Stimulated activated CD4-positive, alpha-beta T cell treated with anti-CD3 and anti-CD28 coated beads, Interleukin-12 subunit alpha, Interleukin-12 subunit beta, amount 100 ng/mL, for 48 hours (primary cell): ENCODE results near the gene PRELID1.
"Not testable (repeated sequence)": the region's sequence is repeated elsewhere in the genome, so short reads cannot be mapped to it uniquely, and the experiment has no call there.

Experiments
- DNase-seq, 3 donors: peaks; one replicate each; pipeline ENCODE4 v3.0.0-alpha.2; 2020; ENCODE audit warnings: low read depth in 2 of 3, low spot score in 1 of 3

The PRELID1 gene

DNA sequence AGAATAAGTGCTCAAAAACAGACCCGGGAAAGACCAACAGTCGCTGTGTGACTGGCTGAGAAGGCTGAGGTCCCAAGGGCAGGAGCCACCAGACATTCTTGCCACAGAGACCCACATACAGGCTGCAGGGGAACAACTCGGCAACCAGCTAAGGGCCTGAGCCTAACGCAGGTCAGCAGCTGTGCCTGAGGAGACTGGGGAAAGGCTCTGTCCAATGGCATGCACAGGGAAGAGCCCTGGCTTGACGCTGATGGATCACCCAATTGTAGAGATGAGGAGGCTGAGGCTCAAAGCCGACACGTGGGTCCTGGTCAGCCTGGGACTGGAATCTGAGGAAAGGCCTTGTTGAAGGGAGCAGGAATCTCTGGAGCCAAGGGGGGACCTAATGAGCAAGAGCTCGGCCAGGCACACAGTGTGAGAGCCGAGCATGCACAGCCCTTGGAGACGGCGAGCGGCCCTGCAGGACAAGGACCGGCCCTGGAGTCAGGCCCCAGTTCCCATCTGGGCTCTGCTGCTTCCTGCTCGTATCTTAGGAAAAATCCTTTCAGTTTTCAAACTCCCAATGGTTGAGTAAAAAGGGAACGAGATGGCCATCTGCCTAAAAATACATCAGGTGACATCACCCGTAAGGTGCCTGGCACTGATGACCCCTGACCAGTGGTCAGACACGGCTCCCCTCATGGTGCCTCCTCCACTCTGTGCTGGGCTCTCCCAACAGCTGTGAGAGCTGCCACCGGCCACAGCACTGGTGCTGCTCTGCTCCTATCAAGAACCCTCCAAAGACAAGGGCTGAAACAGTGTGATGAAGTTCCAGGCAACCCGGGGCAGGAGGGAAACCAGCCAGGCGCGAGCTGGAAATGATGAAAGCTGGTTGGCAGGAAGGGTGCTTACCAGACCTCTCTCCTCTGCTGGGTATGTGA is 31.4 kb downstream of the PRELID1 start:
- no peak for DNase-seq

GRCh38 chr5:177335701-177336065 is 32.1 kb downstream of the PRELID1 start:
- no peak for DNase-seq

DNA sequence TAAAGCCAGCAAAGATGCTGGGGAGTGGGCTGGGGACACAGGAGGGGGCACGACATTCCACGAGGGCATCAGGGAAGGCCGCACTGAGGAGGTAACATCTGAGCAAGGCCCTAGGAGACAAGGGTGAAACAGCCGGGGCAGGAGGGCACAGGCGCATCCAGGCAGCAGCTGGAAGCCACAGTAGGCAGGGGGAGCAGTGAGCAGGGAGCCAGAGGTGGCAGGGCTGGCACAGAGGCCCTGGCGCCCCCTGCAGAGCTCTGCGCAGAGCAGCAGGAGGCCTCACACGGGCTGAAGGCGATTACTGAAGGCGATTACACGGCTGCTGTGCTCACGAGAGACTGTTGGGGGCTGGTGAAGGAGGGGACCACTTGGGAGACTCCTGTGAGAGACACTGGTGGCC is 32.5 kb downstream of the PRELID1 start:
- peak in 1 of 3 donors; percentile 20 for DNase-seq

- no peak for DNase-seq
Measured at GRCh38 chr5:177336603-177337494, 33.2 kb downstream of the PRELID1 start.

GRCh38 chr5:177338251-177339106 is 34.9 kb downstream of the PRELID1 start:
- DNase-seq = no peak

- DNase-seq = no peak
Measured at GRCh38 chr5:177339107-177339638, 35.6 kb downstream of the PRELID1 start.

- not testable (repeated sequence) for DNase-seq
Measured at GRCh38 chr5:177343000-177343399, 39.4 kb downstream of the PRELID1 start.

GRCh38 chr5:177343777-177344176 is 40.2 kb downstream of the PRELID1 start:
- DNase-seq = no peak

DNA sequence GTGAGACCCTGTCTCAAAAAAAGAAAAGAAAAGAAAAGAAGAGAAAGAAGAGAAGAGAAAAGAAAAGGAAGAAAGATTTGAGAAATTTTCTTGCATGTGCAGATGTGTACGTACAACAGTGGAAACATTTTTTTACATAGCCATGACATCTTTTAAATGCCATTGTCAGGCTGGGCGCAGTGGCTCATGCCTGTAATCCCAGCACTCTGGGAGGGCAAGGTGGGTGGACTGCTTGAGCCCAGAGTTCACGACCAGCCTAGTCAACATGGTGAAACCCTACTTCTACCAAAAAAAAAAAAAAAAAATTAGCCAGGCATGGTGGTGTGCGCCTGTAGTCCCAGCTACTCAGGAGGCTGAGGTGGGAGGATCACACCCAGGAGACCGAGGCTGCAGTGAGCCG is 41.3 kb downstream of the PRELID1 start:
- DNase-seq = no peak

GRCh38 chr5:177346820-177347219 is 43.2 kb downstream of the PRELID1 start:
- DNase-seq = no peak

DNA sequence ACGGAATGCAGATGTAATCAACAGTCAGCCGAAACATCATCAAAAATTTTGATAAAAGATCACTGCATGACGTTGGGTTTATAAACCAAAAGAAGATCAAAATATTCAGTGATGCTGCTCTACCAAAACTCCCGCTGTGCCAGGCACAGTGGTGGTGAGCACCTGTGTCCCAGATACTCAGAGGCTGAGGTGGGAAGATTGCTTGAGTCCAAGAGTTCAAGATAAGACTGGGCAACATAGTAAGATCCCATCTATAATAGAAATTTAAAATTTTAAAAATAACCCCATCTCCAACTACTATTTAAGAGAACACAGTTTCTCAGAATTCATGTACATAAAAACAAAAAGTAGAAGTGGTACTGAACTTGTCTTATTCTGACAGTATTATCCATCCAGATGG is 44.1 kb downstream of the PRELID1 start:
- DNase-seq = no peak

GRCh38 chr5:177349362-177349647 is 45.7 kb downstream of the PRELID1 start:
- no peak for DNase-seq

- no peak for DNase-seq
Measured at GRCh38 chr5:177349762-177350161, 46.2 kb downstream of the PRELID1 start.

DNA sequence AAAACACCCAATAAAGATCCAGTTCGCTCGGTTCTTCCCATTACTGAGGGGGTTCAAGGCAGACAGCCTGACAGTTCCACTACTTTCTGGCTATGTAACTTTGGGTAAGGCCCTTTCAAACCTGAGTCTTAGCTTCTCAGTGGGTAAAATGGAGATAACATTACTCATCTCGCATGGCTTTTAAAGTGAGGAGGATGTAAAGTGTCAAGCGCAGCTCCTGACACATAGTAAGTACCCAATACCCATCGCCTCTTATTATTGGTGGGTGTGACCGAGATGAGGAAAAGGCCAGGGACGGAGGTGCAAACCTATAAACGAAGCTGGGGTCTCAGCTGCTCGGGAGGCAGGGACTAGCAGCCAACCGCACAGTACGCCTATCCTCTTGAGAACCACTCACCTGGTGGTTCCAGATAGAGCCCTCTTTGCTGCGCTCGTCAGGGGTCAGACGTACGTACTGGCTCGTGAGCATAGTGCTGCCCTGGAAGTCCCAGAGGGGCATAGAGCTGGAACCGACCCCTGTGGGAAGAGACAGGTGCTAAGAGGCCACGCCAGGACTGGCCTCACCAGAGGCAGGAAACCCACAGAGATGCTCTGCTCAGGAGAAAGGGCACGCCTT is 47.3 kb downstream of the PRELID1 start:
- DNase-seq = no peak

DNA sequence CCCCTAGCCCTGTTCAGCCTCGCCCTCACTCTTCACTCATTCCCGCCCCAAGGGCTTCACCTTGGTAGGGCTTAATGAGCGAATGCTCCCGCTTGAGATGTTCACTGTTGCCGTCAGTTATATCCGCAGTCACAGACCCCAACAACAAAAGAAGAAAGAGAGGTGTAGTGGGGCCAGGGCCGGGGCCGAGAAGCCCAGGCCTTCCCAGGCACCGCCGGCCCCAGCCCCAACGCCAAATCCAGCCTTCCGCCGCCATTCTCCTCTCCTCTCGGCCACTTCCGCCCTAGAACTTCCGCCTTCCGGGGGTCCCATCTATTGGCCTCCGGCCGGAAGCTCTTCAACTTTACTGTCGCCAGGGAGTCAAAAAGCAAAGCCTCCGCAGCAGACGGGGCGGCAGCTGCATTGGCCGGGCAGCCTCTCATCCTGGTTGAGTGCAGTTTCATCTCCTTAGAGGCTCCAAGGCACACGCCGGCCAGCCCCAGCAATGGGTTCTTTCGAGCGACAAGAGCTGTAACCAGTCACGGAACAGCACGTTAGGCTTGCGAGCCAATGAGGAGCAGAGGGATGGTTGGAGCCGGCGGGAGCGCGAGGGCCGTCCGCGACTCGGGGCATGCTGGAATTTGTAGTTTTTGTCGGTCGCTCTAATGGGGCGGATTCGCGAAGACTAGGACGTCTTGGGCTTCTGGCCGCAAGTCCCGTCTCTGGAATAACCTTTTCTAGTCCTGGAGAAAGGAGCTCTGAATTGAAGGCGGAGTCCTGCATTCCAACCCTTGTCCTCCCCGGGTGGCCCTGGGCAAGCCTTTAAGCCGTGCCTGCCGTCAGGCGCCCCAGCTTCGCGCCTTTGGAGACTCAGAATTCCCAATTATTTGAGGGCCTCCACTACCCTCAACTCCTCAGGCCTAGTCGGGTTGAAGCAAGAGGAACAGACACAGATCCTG is 48.1 kb downstream of the PRELID1 start, which contains the start of gene LMAN2:
TSS of gene LMAN2 (minus strand) at position 277 of the 938 bp plus-strand sequence. CDS start at position 256, 21 bp downstream.
- peak; percentile 84 to 90 (median 87) for DNase-seq

GRCh38 chr5:177353093-177353492 is 49.5 kb downstream of the PRELID1 start:
- DNase-seq = no peak

- DNase-seq = no peak
Measured at GRCh38 chr5:177354256-177354655, 50.7 kb downstream of the PRELID1 start.

DNA sequence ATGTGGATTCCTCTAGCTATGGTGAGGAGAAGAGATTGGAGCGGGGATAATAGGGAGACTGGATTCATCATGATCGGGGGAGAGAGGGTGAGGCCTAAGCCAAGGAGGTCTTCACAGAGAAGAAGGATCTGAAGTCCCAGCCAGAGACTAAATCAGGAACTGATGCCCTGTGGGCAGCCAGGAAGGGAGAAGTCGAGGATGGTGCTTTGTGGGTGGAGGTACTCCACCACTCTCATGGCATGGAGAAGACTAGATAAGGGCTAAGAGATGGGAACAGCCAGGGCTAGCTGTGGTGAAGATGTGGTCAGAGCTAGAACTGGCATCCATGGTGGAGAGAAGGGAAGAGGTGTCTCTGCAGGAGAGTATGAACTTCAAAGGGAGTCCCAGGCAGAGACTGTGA is 51.1 kb downstream of the PRELID1 start:
- DNase-seq = no peak

DNA sequence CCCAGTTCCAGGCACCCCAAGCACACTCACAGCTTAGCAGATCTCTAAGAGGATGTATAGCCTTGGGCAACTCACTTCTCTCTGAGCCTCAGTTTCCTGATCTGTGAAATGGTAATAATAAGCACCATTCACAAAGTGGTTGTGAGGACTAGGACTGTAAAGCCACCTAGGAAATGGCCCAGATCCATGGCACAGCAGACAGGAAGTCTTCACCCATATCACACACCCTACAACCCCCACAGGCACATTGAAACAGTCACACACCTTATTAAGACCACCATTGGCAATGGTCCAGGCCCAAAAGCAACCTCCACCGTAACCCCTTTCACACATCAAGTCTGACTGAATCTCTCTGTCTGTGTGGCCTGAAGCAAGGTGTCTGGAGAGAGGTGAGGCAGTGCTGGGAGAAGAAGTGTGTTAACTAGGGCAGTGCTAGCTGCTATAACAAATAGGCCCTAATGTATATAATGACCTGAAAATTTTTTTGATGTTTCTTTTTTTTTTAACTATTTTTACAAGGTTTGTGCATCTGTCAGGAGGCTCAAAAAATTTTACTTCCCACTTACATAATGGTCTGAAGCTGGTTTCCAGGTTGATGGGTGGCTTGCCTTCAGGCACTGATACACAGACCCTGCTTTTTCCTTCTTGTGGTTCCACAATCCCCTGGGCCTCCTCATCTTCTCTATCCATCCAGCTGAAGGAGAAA is 51.7 kb downstream of the PRELID1 start:
- no peak for DNase-seq
